ENCODE results near the gene BCL2L2.
A peak's percentile ranks its signal among the peaks of the same experiment; 100 is the strongest.

Gene BCL2L2

GRCh38 chr14:23294734-23295561 lies 11.7 kb upstream of the BCL2L2 start (continued):
- TF ChIP-seq ZNF138 (tag by site-specific recombination; IDR thresholded peaks at IDR 0.05; ENCODE audit: borderline replicate concordance) (no peak), KLF16 (tag by site-specific recombination; IDR thresholded peaks at IDR 0.05) (0 out of 2 replicates have a peak, but pooled peaks have one; percentile 50), ZNF785 (tag by site-specific recombination; IDR thresholded peaks at IDR 0.05) (0 out of 2 replicates have a peak, but pooled peaks have one; percentile 27), ZBTB20 (tag by site-specific recombination; IDR thresholded peaks at IDR 0.05) (no peak), ZNF350 (tag by site-specific recombination; IDR thresholded peaks at IDR 0.05) (no peak), ZNF2 (tag by site-specific recombination; IDR thresholded peaks at IDR 0.05) (peak; percentile 78; the same call in 1 of the 2 replicates), ZNF274 (IDR thresholded peaks at IDR 0.05; ENCODE audit: low read length) (no peak), ZNF274 (tag by site-specific recombination; IDR thresholded peaks at IDR 0.05; ENCODE audit: borderline replicate concordance) (no peak), ZEB2 (tag by site-specific recombination; IDR thresholded peaks at IDR 0.05) (peak; percentile 55), ZIC2 (tag by site-specific recombination; IDR thresholded peaks at IDR 0.05) (no peak), MEIS1 (CRISPR knock-in tag; IDR thresholded peaks at IDR 0.05; ENCODE audit: borderline replicate concordance) (no peak), KLF8 (tag by site-specific recombination; IDR thresholded peaks at IDR 0.05) (peak; percentile 80), OVOL3 (tag by site-specific recombination; IDR thresholded peaks at IDR 0.05) (no peak), ZNF121 (tag by site-specific recombination; IDR thresholded peaks at IDR 0.05) (no peak), ZBTB44 (tag by site-specific recombination; IDR thresholded peaks at IDR 0.05) (no peak), ZFP41 (tag by site-specific recombination; IDR thresholded peaks at IDR 0.05; ENCODE audit: borderline replicate concordance) (no peak), ZNF529 (tag by site-specific recombination; IDR thresholded peaks at IDR 0.05; ENCODE audit: insufficient replicate concordance) (no peak), ZNF596 (tag by site-specific recombination; IDR thresholded peaks at IDR 0.05) (no peak), ZNF610 (tag by site-specific recombination; IDR thresholded peaks at IDR 0.05; ENCODE audit: borderline replicate concordance) (peak; percentile 58; the same call in 1 of the 2 replicates), MZF1 (tag by site-specific recombination; IDR thresholded peaks at IDR 0.05; ENCODE audit: borderline replicate concordance) (no peak), ZNF248 (tag by site-specific recombination; IDR thresholded peaks at IDR 0.05) (no peak)
- TF ChIP-seq, protein P1, sequence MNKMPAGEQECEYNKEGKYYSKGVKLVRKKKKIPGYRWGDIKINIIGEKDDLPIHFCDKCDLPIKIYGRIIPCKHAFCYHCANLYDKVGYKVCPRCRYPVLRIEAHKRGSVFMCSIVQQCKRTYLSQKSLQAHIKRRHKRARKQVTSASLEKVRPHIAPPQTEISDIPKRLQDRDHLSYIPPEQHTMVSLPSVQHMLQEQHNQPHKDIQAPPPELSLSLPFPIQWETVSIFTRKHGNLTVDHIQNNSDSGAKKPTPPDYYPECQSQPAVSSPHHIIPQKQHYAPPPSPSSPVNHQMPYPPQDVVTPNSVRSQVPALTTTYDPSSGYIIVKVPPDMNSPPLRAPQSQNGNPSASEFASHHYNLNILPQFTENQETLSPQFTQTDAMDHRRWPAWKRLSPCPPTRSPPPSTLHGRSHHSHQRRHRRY (tag by site-specific recombination; IDR thresholded peaks at IDR 0.05), result no peak
- TF ChIP-seq, protein P2, sequence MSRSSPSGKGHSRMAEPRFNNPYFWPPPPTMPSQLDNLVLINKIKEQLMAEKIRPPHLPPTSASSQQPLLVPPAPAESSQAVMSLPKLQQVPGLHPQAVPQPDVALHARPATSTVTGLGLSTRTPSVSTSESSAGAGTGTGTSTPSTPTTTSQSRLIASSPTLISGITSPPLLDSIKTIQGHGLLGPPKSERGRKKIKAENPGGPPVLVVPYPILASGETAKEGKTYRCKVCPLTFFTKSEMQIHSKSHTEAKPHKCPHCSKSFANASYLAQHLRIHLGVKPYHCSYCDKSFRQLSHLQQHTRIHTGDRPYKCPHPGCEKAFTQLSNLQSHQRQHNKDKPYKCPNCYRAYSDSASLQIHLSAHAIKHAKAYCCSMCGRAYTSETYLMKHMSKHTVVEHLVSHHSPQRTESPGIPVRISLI (tag by site-specific recombination; IDR thresholded peaks at IDR 0.05), result peak; percentile 97
- TF ChIP-seq, protein P3, sequence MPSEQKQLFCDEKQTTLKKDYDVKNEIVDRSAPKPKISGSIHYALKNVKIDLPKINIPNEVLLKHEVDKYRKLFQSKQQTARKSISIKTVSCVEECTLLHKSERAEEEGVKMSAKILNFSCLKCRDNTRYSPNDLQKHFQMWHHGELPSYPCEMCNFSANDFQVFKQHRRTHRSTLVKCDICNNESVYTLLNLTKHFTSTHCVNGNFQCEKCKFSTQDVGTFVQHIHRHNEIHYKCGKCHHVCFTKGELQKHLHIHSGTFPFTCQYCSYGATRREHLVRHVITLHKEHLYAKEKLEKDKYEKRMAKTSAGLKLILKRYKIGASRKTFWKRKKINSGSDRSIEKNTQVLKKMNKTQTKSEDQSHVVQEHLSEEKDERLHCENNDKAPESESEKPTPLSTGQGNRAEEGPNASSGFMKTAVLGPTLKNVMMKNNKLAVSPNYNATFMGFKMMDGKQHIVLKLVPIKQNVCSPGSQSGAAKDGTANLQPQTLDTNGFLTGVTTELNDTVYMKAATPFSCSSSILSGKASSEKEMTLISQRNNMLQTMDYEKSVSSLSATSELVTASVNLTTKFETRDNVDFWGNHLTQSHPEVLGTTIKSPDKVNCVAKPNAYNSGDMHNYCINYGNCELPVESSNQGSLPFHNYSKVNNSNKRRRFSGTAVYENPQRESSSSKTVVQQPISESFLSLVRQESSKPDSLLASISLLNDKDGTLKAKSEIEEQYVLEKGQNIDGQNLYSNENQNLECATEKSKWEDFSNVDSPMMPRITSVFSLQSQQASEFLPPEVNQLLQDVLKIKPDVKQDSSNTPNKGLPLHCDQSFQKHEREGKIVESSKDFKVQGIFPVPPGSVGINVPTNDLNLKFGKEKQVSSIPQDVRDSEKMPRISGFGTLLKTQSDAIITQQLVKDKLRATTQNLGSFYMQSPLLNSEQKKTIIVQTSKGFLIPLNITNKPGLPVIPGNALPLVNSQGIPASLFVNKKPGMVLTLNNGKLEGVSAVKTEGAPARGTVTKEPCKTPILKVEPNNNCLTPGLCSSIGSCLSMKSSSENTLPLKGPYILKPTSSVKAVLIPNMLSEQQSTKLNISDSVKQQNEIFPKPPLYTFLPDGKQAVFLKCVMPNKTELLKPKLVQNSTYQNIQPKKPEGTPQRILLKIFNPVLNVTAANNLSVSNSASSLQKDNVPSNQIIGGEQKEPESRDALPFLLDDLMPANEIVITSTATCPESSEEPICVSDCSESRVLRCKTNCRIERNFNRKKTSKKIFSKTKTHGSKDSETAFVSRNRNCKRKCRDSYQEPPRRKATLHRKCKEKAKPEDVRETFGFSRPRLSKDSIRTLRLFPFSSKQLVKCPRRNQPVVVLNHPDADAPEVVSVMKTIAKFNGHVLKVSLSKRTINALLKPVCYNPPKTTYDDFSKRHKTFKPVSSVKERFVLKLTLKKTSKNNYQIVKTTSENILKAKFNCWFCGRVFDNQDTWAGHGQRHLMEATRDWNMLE (tag by site-specific recombination; conservative IDR thresholded peaks at IDR 0.05; ENCODE audit: low read depth), result no peak
- TF ChIP-seq, protein P4, sequence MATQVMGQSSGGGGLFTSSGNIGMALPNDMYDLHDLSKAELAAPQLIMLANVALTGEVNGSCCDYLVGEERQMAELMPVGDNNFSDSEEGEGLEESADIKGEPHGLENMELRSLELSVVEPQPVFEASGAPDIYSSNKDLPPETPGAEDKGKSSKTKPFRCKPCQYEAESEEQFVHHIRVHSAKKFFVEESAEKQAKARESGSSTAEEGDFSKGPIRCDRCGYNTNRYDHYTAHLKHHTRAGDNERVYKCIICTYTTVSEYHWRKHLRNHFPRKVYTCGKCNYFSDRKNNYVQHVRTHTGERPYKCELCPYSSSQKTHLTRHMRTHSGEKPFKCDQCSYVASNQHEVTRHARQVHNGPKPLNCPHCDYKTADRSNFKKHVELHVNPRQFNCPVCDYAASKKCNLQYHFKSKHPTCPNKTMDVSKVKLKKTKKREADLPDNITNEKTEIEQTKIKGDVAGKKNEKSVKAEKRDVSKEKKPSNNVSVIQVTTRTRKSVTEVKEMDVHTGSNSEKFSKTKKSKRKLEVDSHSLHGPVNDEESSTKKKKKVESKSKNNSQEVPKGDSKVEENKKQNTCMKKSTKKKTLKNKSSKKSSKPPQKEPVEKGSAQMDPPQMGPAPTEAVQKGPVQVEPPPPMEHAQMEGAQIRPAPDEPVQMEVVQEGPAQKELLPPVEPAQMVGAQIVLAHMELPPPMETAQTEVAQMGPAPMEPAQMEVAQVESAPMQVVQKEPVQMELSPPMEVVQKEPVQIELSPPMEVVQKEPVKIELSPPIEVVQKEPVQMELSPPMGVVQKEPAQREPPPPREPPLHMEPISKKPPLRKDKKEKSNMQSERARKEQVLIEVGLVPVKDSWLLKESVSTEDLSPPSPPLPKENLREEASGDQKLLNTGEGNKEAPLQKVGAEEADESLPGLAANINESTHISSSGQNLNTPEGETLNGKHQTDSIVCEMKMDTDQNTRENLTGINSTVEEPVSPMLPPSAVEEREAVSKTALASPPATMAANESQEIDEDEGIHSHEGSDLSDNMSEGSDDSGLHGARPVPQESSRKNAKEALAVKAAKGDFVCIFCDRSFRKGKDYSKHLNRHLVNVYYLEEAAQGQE (tag by site-specific recombination; IDR thresholded peaks at IDR 0.05), result peak; percentile 42; the same call in 1 of the 2 replicates
- TF ChIP-seq, protein P5, sequence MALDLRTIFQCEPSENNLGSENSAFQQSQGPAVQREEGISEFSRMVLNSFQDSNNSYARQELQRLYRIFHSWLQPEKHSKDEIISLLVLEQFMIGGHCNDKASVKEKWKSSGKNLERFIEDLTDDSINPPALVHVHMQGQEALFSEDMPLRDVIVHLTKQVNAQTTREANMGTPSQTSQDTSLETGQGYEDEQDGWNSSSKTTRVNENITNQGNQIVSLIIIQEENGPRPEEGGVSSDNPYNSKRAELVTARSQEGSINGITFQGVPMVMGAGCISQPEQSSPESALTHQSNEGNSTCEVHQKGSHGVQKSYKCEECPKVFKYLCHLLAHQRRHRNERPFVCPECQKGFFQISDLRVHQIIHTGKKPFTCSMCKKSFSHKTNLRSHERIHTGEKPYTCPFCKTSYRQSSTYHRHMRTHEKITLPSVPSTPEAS (tag by site-specific recombination; IDR thresholded peaks at IDR 0.05), result no peak

All from HEK293 (cell line).